Type B pancreatic cell (in vitro differentiated cells): ENCODE results near the gene CEP68. TPM values are rescaled to one million over a fixed set of nuclear protein-coding genes. Genes with fewer than 3 reads are reported as not detected.

Experiments used
- DNase-seq: peaks from one replicate; pipeline ENCODE4 v3.0.0; 2021; ENCODE audit warnings: mixed read lengths; ENCODE audit not compliant: unreplicated experiment; ENCODE audit errors: extremely low spot score
- H3K27ac Mint-ChIP-seq: 2 replicates; pipeline ENCODE4 v1.8.0; 2021; ENCODE audit warnings: mild to moderate bottlenecking, mixed read lengths
- H3K27me3 Mint-ChIP-seq: 2 replicates; pipeline ENCODE4 v1.8.0; 2021; ENCODE audit warnings: mixed read lengths
- H3K36me3 Mint-ChIP-seq: 2 replicates; pipeline ENCODE4 v1.8.0; 2021; ENCODE audit warnings: mixed read lengths
- H3K4me1 Mint-ChIP-seq: one replicate; pipeline ENCODE4 v1.8.0; 2021; ENCODE audit warnings: mixed read lengths; ENCODE audit not compliant: unreplicated experiment
- H3K4me3 Mint-ChIP-seq: 2 replicates; pipeline ENCODE4 v1.8.0; 2021; ENCODE audit warnings: mild to moderate bottlenecking, mixed read lengths
- H3K9me3 Mint-ChIP-seq: 2 replicates; pipeline ENCODE4 v1.8.0; 2021; ENCODE audit warnings: mixed read lengths
- CTCF ChIP-seq: fragments of 200-600 bp; sonication (generic); conservative IDR thresholded peaks from 2 replicates; pipeline ENCODE4 v1.5.0; 2021; ENCODE audit warnings: antibody characterized with exemption, mild to moderate bottlenecking
- total RNA-seq: library from RNA; stranded (reverse); gene quantifications from 2 replicates; pipeline ENCODE4 v1.2.1, GENCODE V29; 2021; ENCODE audit warnings: low replicate concordance

Gene CEP68
- total RNA-seq, 1 donor from 2014 or later: 21.5 TPM

GRCh38 chr2:65022189-65022588 is 34.0 kb upstream of the CEP68 start:
- H3K4me3 Mint-ChIP-seq: no peak overlapping the region
- no peak for DNase-seq
- peaks cover 21% of the 10 kb centered on the region for H3K36me3 Mint-ChIP-seq
- peaks cover 15% of the 10 kb centered on the region for H3K4me1 Mint-ChIP-seq
- no peaks in the 10 kb centered on the region for H3K27me3 Mint-ChIP-seq
- TF ChIP-seq CTCF: no peak
- H3K27ac Mint-ChIP-seq: no peak overlapping the region
- H3K9me3 Mint-ChIP-seq: no peaks in the 10 kb centered on the region

- no peak for TF ChIP-seq CTCF
- DNase-seq: no peak
- peaks cover 9% of the 10 kb centered on the region for H3K36me3 Mint-ChIP-seq
- H3K27ac Mint-ChIP-seq: no peak overlapping the region
- H3K27me3 Mint-ChIP-seq: no peaks in the 10 kb centered on the region
- H3K4me3 Mint-ChIP-seq: no peak overlapping the region
- H3K9me3 Mint-ChIP-seq: no peaks in the 10 kb centered on the region
- H3K4me1 Mint-ChIP-seq: peaks cover 15% of the 10 kb centered on the region
Observed at GRCh38 chr2:65023742-65024141, 32.5 kb upstream of the CEP68 start.

- DNase-seq: no peak
- Mint-ChIP-seq H3K4me3 (no peak overlapping the region), H3K4me1 (peaks cover 15% of the 10 kb centered on the region), H3K27me3 (no peaks in the 10 kb centered on the region), H3K9me3 (no peaks in the 10 kb centered on the region), H3K27ac (no peak overlapping the region), H3K36me3 (peaks cover 5% of the 10 kb centered on the region)
- no peak for TF ChIP-seq CTCF
Observed at GRCh38 chr2:65024149-65024829, 31.9 kb upstream of the CEP68 start.

- Mint-ChIP-seq H3K27me3 (no peaks in the 10 kb centered on the region), H3K27ac (peak overlapping the region; percentile 11), H3K36me3 (peaks cover 5% of the 10 kb centered on the region), H3K4me3 (no peak overlapping the region), H3K9me3 (no peaks in the 10 kb centered on the region), H3K4me1 (peaks cover 15% of the 10 kb centered on the region)
- TF ChIP-seq CTCF: no peak
- DNase-seq: no peak
Observed at GRCh38 chr2:65025453-65026123, 30.6 kb upstream of the CEP68 start.

- Mint-ChIP-seq H3K4me1 (peaks cover 15% of the 10 kb centered on the region), H3K36me3 (peaks cover 5% of the 10 kb centered on the region), H3K9me3 (no peaks in the 10 kb centered on the region), H3K4me3 (no peak overlapping the region), H3K27me3 (no peaks in the 10 kb centered on the region), H3K27ac (peak overlapping the region; percentile 11)
- TF ChIP-seq CTCF: no peak
- DNase-seq: no peak
Observed at GRCh38 chr2:65026154-65026553, 30.1 kb upstream of the CEP68 start.
